Activated naive CD4-positive, alpha-beta T cell treated with anti-CD3 and anti-CD28 coated beads, Interleukin-2, amount 50 U/mL, for 24 hours (primary cell): ENCODE measurements around the gene POU6F2.

Experiments used
- H3K27ac Mint-ChIP-seq: one replicate; pipeline ENCODE4 v1.8.0; 2021; ENCODE audit warnings: mild to moderate bottlenecking, mixed read lengths
- H3K27me3 Mint-ChIP-seq: one replicate; pipeline ENCODE4 v1.8.0; 2021; ENCODE audit warnings: mixed read lengths
- H3K36me3 Mint-ChIP-seq: one replicate; pipeline ENCODE4 v1.8.0; 2021; ENCODE audit warnings: mixed read lengths
- H3K4me1 Mint-ChIP-seq: one replicate; pipeline ENCODE4 v1.8.0; 2021; ENCODE audit warnings: mixed read lengths
- H3K4me3 Mint-ChIP-seq: one replicate; pipeline ENCODE4 v1.8.0; 2021; ENCODE audit warnings: mild to moderate bottlenecking, mixed read lengths
- H3K9me3 Mint-ChIP-seq: one replicate; pipeline ENCODE4 v1.8.0; 2021; ENCODE audit warnings: mixed read lengths

POU6F2 gene

DNA sequence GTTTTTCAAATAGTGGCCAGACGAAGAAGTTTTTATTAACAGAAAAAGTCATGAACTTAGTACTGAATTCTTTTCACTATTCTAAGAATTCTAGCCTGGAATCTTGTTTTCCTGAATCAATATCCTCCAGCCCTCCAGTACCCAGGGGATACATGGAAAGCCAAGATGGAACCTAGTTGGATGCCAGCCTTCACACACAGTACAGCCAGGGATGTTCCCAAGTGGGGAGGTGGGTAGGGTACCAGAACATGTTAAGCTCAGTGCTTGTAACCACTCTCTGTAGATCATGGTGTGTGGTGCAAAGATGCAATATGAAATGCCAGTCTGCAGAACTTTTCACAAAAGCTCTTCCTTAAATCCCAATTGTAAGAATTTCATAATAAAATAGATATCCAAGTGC, 128.0 kb downstream of the POU6F2 start:
- H3K4me1 Mint-ChIP-seq, result no peaks in the 10 kb centered on the region
- H3K36me3 Mint-ChIP-seq, result no peaks in the 10 kb centered on the region
- H3K27ac Mint-ChIP-seq, result no peak overlapping the region
- H3K27me3 Mint-ChIP-seq, result peaks cover 2% of the 10 kb centered on the region
- H3K4me3 Mint-ChIP-seq, result no peak overlapping the region
- H3K9me3 Mint-ChIP-seq, result no peaks in the 10 kb centered on the region

DNA sequence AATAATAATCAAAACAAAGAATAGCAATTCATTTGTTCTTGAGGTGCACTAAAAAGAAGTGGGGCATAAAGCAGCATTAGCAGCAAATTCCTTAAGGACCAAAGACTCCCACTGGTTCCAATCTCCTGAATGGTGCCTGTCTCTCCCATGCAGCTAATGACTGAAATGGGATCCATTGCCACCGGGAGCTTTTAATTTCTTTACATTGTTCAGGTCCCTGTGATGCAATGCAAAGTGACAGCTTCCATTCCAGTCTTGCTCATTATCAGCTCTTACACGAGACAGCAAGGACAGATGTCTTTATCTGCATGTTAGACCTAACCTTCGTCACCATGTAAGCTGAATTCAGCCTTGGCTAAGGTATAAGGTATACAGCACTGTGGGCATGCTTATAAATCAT, 148.1 kb downstream of the POU6F2 start:
- no peak overlapping the region for H3K4me3 Mint-ChIP-seq
- no peak overlapping the region for H3K27ac Mint-ChIP-seq
- H3K27me3 Mint-ChIP-seq, result peaks cover 3% of the 10 kb centered on the region
- no peaks in the 10 kb centered on the region for H3K4me1 Mint-ChIP-seq
- H3K36me3 Mint-ChIP-seq, result no peaks in the 10 kb centered on the region
- no peaks in the 10 kb centered on the region for H3K9me3 Mint-ChIP-seq

DNA sequence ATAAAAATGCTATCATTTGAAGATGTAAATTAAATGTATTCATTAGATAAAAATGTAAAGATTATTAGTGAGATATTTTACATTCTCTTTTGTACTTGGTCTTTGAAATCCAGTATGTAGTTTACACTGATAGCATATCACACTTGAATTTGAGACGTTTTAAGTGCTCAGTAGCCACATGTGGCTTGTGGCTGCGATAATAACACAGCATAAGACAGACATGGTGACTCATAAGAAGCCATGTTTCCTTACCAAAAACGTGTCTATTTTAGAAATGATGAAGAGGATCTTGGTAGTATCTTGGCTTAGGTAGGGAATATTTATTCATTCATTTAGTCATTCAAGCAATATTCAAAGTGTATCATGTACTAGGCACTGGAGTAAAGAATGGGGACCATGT, 149.3 kb downstream of the POU6F2 start:
- Mint-ChIP-seq H3K27ac (no peak overlapping the region), H3K4me3 (no peak overlapping the region), H3K9me3 (no peaks in the 10 kb centered on the region), H3K36me3 (no peaks in the 10 kb centered on the region), H3K27me3 (peaks cover 4% of the 10 kb centered on the region), H3K4me1 (no peaks in the 10 kb centered on the region)

DNA sequence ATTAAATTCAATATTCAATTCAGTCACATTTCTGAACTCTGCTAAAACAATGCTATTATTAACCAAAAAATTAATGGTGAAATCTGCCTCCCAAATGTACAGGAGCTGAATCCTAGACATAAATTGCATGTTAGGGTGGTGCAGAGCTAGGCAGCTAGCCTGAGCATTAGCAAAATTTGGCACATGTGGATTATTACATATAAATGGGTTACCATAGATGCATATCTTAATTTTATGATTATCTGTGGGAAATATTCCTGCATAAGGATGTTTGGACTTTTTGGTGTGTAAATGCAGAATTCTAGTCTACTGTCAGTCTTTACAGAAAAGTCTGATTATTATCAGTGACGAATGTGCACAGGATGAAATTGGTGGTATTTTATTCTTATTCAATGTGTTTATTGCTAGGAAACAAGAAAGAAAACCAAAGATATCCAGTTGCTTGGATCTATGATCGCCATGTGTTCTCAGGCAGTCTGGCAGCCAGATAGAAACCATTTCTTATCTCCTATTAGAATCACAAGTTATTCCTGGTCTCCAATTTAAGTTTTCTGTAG, 150.7 kb downstream of the POU6F2 start:
- Mint-ChIP-seq H3K4me1 (no peaks in the 10 kb centered on the region), H3K27ac (no peak overlapping the region), H3K9me3 (no peaks in the 10 kb centered on the region), H3K36me3 (no peaks in the 10 kb centered on the region), H3K27me3 (peaks cover 7% of the 10 kb centered on the region), H3K4me3 (no peak overlapping the region)

DNA sequence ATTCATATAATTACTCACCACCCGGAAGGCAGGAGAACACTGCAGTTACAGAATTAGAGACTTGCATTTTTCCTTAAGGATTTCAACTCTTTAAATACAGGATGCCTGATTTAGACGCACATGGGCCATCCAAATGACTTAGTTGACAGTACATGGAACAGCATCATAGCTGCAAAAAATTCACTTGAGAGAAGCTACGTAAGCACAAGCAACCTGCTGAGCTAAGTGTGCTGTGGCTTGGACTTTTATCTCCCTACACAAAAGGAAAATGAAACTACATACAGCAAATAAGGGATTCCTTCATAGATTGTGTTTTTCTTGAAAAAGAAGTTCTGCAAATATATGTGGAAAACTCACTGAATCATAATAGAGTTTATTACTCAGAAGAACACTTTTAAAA, 152.6 kb downstream of the POU6F2 start:
- no peaks in the 10 kb centered on the region for H3K4me1 Mint-ChIP-seq
- no peaks in the 10 kb centered on the region for H3K36me3 Mint-ChIP-seq
- H3K27ac Mint-ChIP-seq, result no peak overlapping the region
- no peaks in the 10 kb centered on the region for H3K9me3 Mint-ChIP-seq
- peaks cover 9% of the 10 kb centered on the region for H3K27me3 Mint-ChIP-seq
- no peak overlapping the region for H3K4me3 Mint-ChIP-seq

DNA sequence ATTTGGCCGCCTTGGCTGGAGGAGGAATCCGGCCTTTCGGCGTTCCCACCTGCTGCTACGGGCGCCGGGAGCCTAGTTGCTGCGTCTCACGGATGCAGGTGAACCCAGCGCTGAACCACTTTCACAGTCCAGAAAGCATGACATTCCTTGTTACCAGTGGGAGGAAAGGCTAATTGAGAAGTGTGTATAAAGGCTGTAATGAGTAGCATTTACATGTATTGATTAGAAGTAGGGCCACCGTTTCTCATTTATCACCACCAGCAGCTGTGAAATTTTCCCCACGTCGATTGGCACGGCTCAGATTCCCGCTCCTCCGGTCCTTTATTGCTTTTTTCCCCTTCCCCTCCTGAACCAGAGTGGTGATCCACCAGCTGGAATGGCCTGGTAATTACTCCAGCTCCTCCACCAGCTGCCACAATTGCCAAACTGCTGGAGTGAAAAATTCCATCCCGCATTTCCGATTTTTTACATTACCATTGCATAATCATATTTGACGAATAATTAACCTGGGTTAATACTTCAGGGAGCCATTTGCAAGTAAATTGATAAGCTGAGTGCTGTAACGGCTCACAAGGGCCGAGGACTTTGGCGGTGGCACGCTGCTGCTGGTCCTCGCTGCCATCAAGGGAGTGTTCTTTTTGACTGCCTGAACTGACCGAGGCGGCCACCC, 153.3 kb downstream of the POU6F2 start:
- Mint-ChIP-seq H3K27ac (no peak overlapping the region), H3K36me3 (no peaks in the 10 kb centered on the region), H3K27me3 (peaks cover 8% of the 10 kb centered on the region), H3K4me3 (peak overlapping the region; percentile 43), H3K9me3 (no peaks in the 10 kb centered on the region), H3K4me1 (no peaks in the 10 kb centered on the region)

DNA sequence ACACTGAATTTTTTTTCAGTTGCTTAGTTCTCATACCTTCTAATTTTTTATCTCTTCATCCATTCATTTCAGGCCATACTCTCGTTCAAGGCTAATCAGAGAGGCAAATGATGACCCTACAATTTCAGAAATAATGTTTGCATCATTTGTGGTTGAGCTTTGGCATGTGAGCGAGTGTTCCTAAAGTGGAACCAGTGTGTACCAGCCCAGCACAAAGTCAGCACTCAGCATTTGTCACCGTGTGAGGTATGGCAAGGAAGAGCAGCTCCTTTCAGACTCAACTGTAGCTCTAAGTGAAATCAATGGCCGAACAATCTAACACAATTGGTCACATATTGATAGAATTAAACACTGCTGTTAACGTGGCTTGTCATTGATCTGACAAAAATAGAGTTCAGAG, 154.6 kb downstream of the POU6F2 start:
- Mint-ChIP-seq H3K36me3 (no peaks in the 10 kb centered on the region), H3K9me3 (no peaks in the 10 kb centered on the region), H3K27me3 (peaks cover 6% of the 10 kb centered on the region), H3K4me3 (no peak overlapping the region), H3K27ac (no peak overlapping the region), H3K4me1 (no peaks in the 10 kb centered on the region)

DNA sequence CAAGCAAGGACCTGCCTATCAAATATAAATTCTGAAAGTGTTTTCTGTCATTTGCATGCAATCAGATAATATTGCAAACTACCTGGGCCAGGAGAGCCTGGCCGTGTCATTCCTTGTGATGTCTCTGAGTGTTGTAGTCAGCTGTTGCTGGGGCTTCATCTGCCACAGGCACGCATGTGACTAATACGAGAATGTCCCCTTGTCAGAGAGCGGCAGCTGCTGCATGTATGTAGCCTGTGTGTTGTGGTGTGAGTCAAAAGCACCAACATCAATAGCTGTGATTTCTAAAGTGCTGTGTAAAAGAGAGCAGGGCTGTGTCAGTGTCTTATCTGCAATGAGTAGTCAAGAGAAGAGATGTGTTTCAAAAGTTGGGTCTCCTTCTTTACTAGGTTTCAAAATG, 155.4 kb downstream of the POU6F2 start:
- H3K27ac Mint-ChIP-seq, result no peak overlapping the region
- no peaks in the 10 kb centered on the region for H3K9me3 Mint-ChIP-seq
- H3K4me1 Mint-ChIP-seq, result no peaks in the 10 kb centered on the region
- H3K36me3 Mint-ChIP-seq, result no peaks in the 10 kb centered on the region
- H3K4me3 Mint-ChIP-seq, result no peak overlapping the region
- H3K27me3 Mint-ChIP-seq, result peaks cover 6% of the 10 kb centered on the region

DNA sequence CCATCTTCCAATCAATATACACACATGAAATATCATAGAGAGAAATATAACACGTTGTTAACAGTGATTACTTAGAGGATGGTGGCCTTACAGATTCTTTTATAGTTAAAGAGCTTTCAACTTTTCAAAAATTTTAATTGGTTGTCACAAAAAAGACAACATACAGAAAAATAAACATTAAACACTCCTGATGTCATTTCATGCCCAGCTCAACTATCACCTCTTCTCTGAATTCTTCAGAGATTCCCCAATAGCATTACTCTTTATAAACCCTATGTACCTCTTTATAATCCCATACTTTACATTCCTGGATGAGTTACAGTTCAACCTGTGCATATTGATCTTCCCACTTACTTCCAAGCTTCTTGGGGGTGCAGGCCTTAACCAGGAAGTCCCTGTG, 159.8 kb downstream of the POU6F2 start:
- Mint-ChIP-seq H3K27ac (no peak overlapping the region), H3K4me1 (no peaks in the 10 kb centered on the region), H3K9me3 (no peaks in the 10 kb centered on the region), H3K4me3 (no peak overlapping the region), H3K36me3 (no peaks in the 10 kb centered on the region), H3K27me3 (peaks cover 4% of the 10 kb centered on the region)

DNA sequence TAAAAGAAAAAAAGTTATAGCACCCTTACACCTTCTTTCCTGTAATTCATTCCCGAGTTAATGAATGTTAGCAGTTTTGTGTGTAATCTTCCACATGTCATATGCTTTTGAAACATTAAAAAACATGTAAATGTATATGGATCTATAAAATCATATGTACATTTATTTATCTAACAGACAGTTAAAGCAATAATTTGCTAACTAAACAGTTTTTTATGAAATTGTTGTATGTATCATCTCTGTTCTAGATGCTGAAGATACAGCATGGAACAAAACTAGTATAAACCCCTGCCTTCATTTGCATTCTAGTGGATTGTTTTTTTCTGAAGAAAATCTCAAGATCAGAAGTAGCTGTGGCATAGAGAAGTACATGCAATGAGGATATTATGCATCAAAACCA, 165.0 kb downstream of the POU6F2 start:
- Mint-ChIP-seq H3K27ac (no peak overlapping the region), H3K9me3 (no peaks in the 10 kb centered on the region), H3K36me3 (no peaks in the 10 kb centered on the region)

DNA sequence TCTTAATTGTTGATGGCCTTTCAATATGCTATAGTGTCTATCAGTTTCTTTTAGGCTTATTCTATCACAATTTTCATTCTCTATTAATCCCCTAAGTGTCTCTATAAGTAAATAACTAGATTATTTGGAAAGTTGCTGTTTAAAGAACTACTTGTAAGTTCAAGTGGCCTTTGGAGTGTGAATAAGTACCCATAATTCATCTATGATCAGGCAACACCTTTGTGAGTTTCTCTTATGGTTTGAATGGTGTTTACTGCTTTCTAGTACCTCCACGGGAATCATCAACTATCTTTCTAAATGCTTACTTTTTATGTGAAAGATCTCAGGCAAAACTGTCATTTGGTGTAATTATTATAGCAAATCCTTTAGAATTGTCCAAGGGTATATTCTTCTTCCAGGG, 166.7 kb downstream of the POU6F2 start:
- Mint-ChIP-seq H3K27me3 (no peaks in the 10 kb centered on the region), H3K9me3 (no peaks in the 10 kb centered on the region), H3K36me3 (no peaks in the 10 kb centered on the region), H3K4me1 (no peaks in the 10 kb centered on the region), H3K27ac (no peak overlapping the region), H3K4me3 (no peak overlapping the region)

More for the DNA sequence above, 165.0 kb downstream of the POU6F2 start:
- Mint-ChIP-seq H3K27me3 (no peaks in the 10 kb centered on the region), H3K4me1 (no peaks in the 10 kb centered on the region), H3K4me3 (no peak overlapping the region)

DNA sequence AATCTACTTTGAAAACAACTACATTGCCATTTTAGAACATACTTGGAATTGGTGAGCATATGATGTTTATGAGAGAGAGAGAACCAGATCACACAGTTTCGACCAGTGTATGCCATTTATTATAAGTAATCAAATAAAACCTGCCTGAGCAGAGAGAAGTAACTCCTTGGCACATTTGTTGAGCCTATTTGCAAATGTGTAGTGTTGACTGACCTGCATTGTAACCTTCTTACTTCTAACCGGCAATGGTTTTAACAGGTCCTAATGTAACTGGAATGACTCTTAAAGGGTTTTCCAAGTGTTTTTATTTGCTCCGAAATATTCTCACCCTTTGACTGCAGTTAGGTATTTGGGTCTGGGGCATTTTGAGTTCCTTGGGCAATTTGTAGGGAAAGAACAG, 167.6 kb downstream of the POU6F2 start:
- no peak overlapping the region for H3K4me3 Mint-ChIP-seq
- no peak overlapping the region for H3K27ac Mint-ChIP-seq
- H3K36me3 Mint-ChIP-seq, result no peaks in the 10 kb centered on the region
- no peaks in the 10 kb centered on the region for H3K9me3 Mint-ChIP-seq
- no peaks in the 10 kb centered on the region for H3K4me1 Mint-ChIP-seq
- no peaks in the 10 kb centered on the region for H3K27me3 Mint-ChIP-seq

DNA sequence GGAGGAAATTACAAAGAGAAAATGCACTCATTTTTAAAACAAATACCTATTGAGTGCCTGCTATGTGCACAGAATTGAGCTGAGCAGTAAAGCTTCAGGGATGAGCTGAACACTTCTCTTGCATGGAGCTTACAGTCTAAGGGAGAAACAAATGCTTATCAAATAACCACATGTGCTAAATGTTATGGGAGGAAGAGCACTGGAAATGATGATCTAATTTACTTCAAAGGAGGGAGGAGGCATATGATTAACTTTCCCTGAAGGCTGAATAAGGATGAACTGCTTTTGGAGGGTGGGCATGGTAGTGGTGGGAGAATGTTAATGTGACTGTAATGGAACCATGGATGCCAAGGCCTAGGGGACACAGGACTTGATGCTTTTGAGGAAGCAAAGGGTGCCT, 168.2 kb downstream of the POU6F2 start:
- Mint-ChIP-seq H3K36me3 (no peaks in the 10 kb centered on the region), H3K9me3 (no peaks in the 10 kb centered on the region), H3K4me3 (no peak overlapping the region), H3K27ac (no peak overlapping the region), H3K4me1 (no peaks in the 10 kb centered on the region), H3K27me3 (no peaks in the 10 kb centered on the region)

DNA sequence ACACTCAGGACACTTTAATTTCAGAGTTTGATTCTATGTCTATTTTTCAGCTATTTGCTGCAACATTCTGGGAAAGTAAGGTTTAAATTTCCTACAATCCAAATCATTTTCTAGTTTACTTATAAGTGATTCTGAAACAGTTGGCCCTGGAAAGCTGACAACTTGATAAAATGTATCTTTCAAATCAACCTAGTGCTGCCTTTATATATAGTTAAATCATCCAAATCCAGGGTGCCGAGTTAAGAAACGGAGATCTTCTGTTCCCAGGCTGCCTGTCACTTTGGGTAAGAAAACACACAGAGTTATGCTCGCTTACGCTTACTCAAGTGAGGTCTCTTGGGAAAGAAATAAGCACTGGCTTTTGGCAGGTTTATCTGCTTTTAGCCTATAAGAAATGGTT, 175.0 kb downstream of the POU6F2 start:
- Mint-ChIP-seq H3K9me3 (no peaks in the 10 kb centered on the region), H3K27ac (no peak overlapping the region), H3K36me3 (no peaks in the 10 kb centered on the region), H3K4me3 (no peak overlapping the region), H3K4me1 (no peaks in the 10 kb centered on the region), H3K27me3 (peaks cover 1% of the 10 kb centered on the region)

DNA sequence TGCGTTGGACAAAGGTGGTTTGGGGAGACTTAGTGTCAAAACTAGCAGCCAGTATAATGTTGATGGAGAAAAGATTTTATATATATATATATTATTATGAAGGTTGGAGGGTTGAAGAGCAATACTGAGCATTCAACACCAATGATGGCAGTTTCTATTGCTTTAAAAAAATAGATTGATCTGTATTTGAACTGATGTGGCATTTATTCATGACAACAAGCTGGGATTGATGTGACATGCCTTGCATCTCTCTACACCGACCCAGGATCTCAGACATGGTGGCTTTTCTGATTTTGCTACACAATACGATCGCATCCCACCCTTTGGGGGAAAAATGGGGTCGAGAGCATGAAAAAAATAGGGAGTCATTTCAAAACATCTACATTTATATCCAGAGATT, 175.4 kb downstream of the POU6F2 start:
- H3K4me3 Mint-ChIP-seq, result no peak overlapping the region
- H3K9me3 Mint-ChIP-seq, result no peaks in the 10 kb centered on the region
- peaks cover 1% of the 10 kb centered on the region for H3K27me3 Mint-ChIP-seq
- H3K4me1 Mint-ChIP-seq, result no peaks in the 10 kb centered on the region
- H3K27ac Mint-ChIP-seq, result no peak overlapping the region
- H3K36me3 Mint-ChIP-seq, result no peaks in the 10 kb centered on the region

DNA sequence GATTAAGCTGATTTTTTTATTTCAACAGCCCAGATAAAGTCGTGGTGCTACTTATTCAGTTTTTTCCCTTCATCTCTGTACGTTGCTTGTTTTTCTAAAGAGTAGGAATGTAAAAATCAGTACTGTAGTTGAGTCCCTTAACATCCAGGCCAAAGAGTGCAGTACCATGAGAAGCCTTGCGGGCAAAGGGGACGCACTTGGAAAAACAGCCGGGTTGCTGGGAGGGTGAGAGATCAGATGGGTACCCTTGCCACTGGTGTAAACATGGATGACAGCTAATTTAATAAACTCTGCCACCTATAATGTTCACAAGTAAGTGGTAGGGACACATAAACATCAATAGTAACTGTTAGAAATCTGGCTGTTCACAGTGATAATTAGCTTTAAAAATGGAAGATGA, 175.9 kb downstream of the POU6F2 start:
- H3K27ac Mint-ChIP-seq, result no peak overlapping the region
- H3K36me3 Mint-ChIP-seq, result no peaks in the 10 kb centered on the region
- H3K27me3 Mint-ChIP-seq, result peaks cover 1% of the 10 kb centered on the region
- no peaks in the 10 kb centered on the region for H3K9me3 Mint-ChIP-seq
- no peaks in the 10 kb centered on the region for H3K4me1 Mint-ChIP-seq
- H3K4me3 Mint-ChIP-seq, result no peak overlapping the region

DNA sequence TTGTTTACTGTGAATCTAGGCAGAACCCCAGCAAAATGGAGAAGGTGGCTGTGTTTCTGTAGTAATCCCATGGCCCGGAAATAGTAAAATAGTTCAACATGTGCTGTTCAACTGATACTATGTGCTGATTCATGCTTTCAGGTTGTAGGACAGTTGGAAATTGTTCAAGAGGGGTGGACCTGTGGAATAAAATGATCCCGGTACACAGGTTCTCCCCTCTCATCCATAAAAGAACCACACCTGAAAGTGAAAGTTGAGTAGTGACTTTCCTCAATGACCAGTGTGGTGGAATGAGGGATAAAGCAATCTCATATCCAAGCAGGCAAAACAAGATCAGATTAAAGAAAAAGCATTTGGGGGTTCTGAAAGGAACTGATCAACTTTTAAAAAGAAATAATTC, 177.1 kb downstream of the POU6F2 start:
- Mint-ChIP-seq H3K4me1 (no peaks in the 10 kb centered on the region), H3K36me3 (no peaks in the 10 kb centered on the region), H3K4me3 (no peak overlapping the region), H3K9me3 (no peaks in the 10 kb centered on the region), H3K27ac (no peak overlapping the region), H3K27me3 (peaks cover 1% of the 10 kb centered on the region)
